Keratinocyte (primary cell): Measurements from ENCODE around the gene CACNB2. TPM values are rescaled to one million over a fixed set of nuclear protein-coding genes. Genes with fewer than 3 reads are reported as not detected.

ENCODE experiments used
- DNase-seq: peaks from one replicate; pipeline ENCODE4 v3.0.0-alpha.2; 2011; ENCODE audit warnings: low read depth, missing footprints, low spot score
- FAIRE-seq: peaks from 2 replicates; lab custom pipeline; 2011; peaks lifted over from hg19 to GRCh38; lab: Jason Lieb, UNC
- H2AFZ ChIP-seq: 2 replicates; pipeline ENCODE4 v1.6.0; 2012; ENCODE audit warnings: low read length, control low read depth, inconsistent platforms; ENCODE audit not compliant: control insufficient read depth
- H3K27ac ChIP-seq: 2 replicates; pipeline ENCODE4 v1.5.1; 2011; ENCODE audit warnings: low read length; ENCODE audit not compliant: control insufficient read depth, insufficient read depth
- H3K27me3 ChIP-seq: 3 replicates; pipeline ENCODE4 v1.6.0; 2011; ENCODE audit warnings: low read length; ENCODE audit not compliant: control insufficient read depth, insufficient read depth; ENCODE audit errors: extremely low read depth
- H3K36me3 ChIP-seq, 2 experiments: 2 replicates in 1 of 2; 3 replicates in 1 of 2; pipeline ENCODE4 v1.5.1; 2011; ENCODE audit warnings: low read length in 2 of 2, mild to moderate bottlenecking in 1 of 2; ENCODE audit not compliant: control insufficient read depth in 2 of 2, insufficient read depth in 2 of 2; ENCODE audit errors: extremely low read depth in 1 of 2
- H3K4me1 ChIP-seq: 3 replicates; pipeline ENCODE4 v1.5.1; 2011; ENCODE audit warnings: low read length; ENCODE audit not compliant: control insufficient read depth, insufficient read depth; ENCODE audit errors: extremely low read depth
- H3K4me2 ChIP-seq: 3 replicates; pipeline ENCODE4 v1.6.0; 2011; ENCODE audit warnings: low read depth, low read length; ENCODE audit not compliant: control insufficient read depth, insufficient read depth; ENCODE audit errors: extremely low read depth
- H3K4me3 ChIP-seq, 3 experiments: fragments of 200-600 bp in 1 of 3; sonication (generic) in 1 of 3; 2 replicates in 2 of 3; 3 replicates in 1 of 3; pipeline ENCODE4 v1.5.1; 2011 to 2016; ENCODE audit warnings: low read length in 3 of 3, mild to moderate bottlenecking in 3 of 3, control low read depth in 2 of 3, inconsistent platforms in 1 of 3, low read depth in 1 of 3, mixed read lengths in 1 of 3, mixed run types in 1 of 3, moderate library complexity in 1 of 3; ENCODE audit not compliant: control insufficient read depth in 2 of 3, insufficient read depth in 2 of 3; ENCODE audit errors: extremely low read depth in 1 of 3
- H3K79me2 ChIP-seq: 2 replicates; pipeline ENCODE4 v1.6.0; 2012; ENCODE audit warnings: low read length; ENCODE audit not compliant: control insufficient read depth, insufficient read depth
- H3K9ac ChIP-seq: 3 replicates; pipeline ENCODE4 v1.6.0; 2011; ENCODE audit warnings: low read length; ENCODE audit not compliant: control insufficient read depth, insufficient read depth; ENCODE audit errors: extremely low read depth
- H3K9me1 ChIP-seq: 3 replicates; pipeline ENCODE4 v1.6.0; 2011; ENCODE audit warnings: low read length; ENCODE audit not compliant: control insufficient read depth, insufficient read depth; ENCODE audit errors: extremely low read depth
- H3K9me3 ChIP-seq: 2 replicates; pipeline ENCODE4 v1.5.1; 2012; ENCODE audit warnings: low read depth, low read length; ENCODE audit not compliant: control insufficient read depth
- H4K20me1 ChIP-seq: 3 replicates; pipeline ENCODE4 v1.6.0; 2011; ENCODE audit warnings: low read length; ENCODE audit not compliant: control insufficient read depth, insufficient read depth; ENCODE audit errors: extremely low read depth
- EZH2 ChIP-seq: IDR thresholded peaks from one replicate; pipeline ENCODE4 v1.6.1; 2012; ENCODE audit warnings: inconsistent platforms, mild to moderate bottlenecking, low read length, moderate library complexity
- dilution Hi-C: fragments of 300-500 bp; cut with MboI; formaldehyde crosslinking; loops from one replicate; pipeline ENCODE4 v1.7.0; 2020; ENCODE audit warnings: low sequenced_read_pairs; ENCODE audit not compliant: extremely low pct_ligation_motif_present
- polyA plus RNA-seq, 5 experiments: library from polyadenylated mRNA; depleted of rRNA in 3 of 5; stranded (reverse) in 3 of 5; stranded (forward) in 1 of 5; unstranded in 1 of 5; fragments of >200 nt; gene quantifications; 1 replicate in 1 of 5; 2 replicates in 3 of 5; 3 replicates in 1 of 5; pipeline versions ENCODE4 v1.2.1 to v1.2.3, GENCODE V29; 2011 to 2012; ENCODE audit warnings: missing spikeins in 2 of 5, low read depth in 1 of 5, low replicate concordance in 1 of 5
- TF ChIP-seq, protein P1 (sequence below), 3 experiments: IDR thresholded peaks in 1 of 3; conservative IDR thresholded peaks in 1 of 3; optimal IDR thresholded peaks in 1 of 3; 2 replicates in 2 of 3; 3 replicates in 1 of 3; pipeline versions ENCODE3 to v1.5.1; 2011; ENCODE audit warnings: low read length in 3 of 3, mild to moderate bottlenecking in 3 of 3, moderate library complexity in 2 of 3, control low read depth in 1 of 3, inconsistent platforms in 1 of 3; ENCODE audit not compliant: insufficient read depth in 2 of 3; ENCODE audit errors: extremely low read depth in 1 of 3

The CACNB2 gene
- polyA plus RNA-seq, 1 donor (not counting 4 experiments of a cell fraction or from before 2014, with no cell fraction given), result 0.03 TPM

DNA sequence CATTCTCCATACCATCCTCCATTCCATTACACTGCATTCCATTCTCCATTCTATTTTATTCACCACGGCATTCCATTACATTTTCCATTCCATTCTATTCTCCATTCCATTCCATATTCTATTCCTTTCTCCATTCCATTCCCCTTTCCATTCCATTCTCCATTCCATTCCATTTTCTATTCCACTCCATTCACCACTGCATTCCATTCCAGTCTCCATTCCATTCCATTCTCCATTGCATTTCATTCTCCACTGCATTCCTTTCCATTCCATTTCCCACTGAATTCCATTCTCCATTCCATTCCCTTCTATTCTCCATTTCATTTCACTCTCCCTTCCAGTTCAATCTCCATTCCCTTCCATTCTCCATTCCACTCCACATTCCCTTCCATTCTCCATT lies 431.6 kb downstream of the CACNB2 start:
- Histone ChIP-seq H4K20me1 (no peaks in the 10 kb centered on the region), H3K27me3 (no peaks in the 10 kb centered on the region), H3K27ac (no peak overlapping the region), H3K9ac (no peak overlapping the region), H3K36me3 (no peaks in the 10 kb centered on the region), H3K9me1 (no peaks in the 10 kb centered on the region), H3K4me2 (no peak overlapping the region), H3K4me3 (no peak overlapping the region), H2AFZ (no peak overlapping the region), H3K79me2 (no peaks in the 10 kb centered on the region), H3K4me1 (no peaks in the 10 kb centered on the region), H3K9me3 (no peaks in the 10 kb centered on the region)
- no peak for FAIRE-seq
- TF ChIP-seq, protein P1, sequence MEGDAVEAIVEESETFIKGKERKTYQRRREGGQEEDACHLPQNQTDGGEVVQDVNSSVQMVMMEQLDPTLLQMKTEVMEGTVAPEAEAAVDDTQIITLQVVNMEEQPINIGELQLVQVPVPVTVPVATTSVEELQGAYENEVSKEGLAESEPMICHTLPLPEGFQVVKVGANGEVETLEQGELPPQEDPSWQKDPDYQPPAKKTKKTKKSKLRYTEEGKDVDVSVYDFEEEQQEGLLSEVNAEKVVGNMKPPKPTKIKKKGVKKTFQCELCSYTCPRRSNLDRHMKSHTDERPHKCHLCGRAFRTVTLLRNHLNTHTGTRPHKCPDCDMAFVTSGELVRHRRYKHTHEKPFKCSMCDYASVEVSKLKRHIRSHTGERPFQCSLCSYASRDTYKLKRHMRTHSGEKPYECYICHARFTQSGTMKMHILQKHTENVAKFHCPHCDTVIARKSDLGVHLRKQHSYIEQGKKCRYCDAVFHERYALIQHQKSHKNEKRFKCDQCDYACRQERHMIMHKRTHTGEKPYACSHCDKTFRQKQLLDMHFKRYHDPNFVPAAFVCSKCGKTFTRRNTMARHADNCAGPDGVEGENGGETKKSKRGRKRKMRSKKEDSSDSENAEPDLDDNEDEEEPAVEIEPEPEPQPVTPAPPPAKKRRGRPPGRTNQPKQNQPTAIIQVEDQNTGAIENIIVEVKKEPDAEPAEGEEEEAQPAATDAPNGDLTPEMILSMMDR (optimal IDR thresholded peaks at IDR 0.05 in 1 of 3, IDR thresholded peaks at IDR 0.05 in 1 of 3, conservative IDR thresholded peaks at IDR 0.05 in 1 of 3; ENCODE audit: extremely low read depth in 1 of 3, insufficient read depth in 2 of 3, low read length in 3 of 3), result no peak
- no peak for TF ChIP-seq EZH2
- no peak for DNase-seq
- dilution Hi-C loops, result no loop called here

DNA sequence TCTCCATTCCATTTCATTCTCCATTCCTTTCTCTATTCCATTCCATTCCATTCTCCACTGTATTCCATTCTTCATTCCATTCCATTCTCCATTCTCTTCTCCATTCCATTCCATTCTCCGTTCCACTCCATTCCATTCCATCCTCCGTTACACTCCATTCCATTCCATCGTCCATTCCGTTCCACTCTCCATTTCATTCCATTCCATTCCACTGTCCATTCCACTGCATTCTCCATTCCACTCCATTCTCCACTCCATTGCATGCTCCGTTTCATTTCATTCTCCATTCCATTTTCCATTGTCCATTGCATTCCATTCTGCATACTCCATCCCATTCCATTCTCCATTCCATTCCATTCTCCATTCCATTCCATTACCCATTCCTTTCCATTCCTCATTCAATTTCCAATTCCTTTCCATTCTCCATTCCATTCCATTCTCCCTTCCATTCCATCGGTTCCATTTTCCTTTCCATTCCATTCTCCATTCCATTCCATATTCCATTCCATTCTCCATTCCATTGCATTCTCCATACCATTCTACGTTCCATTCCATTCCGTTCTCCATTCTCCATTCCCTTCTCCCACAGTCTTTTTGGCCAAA lies 432.8 kb downstream of the CACNB2 start:
- H3K27ac ChIP-seq, result no peak overlapping the region
- H3K9me1 ChIP-seq, result no peaks in the 10 kb centered on the region
- no peak overlapping the region for H3K9ac ChIP-seq
- dilution Hi-C loops, result no loop called here
- no peak overlapping the region for H3K4me3 ChIP-seq
- H3K4me2 ChIP-seq, result no peak overlapping the region
- no peaks in the 10 kb centered on the region for H3K36me3 ChIP-seq
- no peaks in the 10 kb centered on the region for H3K27me3 ChIP-seq
- DNase-seq, result no peak
- no peaks in the 10 kb centered on the region for H4K20me1 ChIP-seq
- no peaks in the 10 kb centered on the region for H3K4me1 ChIP-seq
- FAIRE-seq, result no peak
- H3K79me2 ChIP-seq, result no peaks in the 10 kb centered on the region
- no peak overlapping the region for H2AFZ ChIP-seq
- H3K9me3 ChIP-seq, result no peaks in the 10 kb centered on the region
- TF ChIP-seq EZH2, result no peak
- TF ChIP-seq, protein P1 (optimal IDR thresholded peaks at IDR 0.05 in 1 of 3, IDR thresholded peaks at IDR 0.05 in 1 of 3, conservative IDR thresholded peaks at IDR 0.05 in 1 of 3; ENCODE audit: extremely low read depth in 1 of 3, insufficient read depth in 2 of 3, low read length in 3 of 3), result no peak
